ENCODE results near the gene NEK6.

The NEK6 gene

DNA sequence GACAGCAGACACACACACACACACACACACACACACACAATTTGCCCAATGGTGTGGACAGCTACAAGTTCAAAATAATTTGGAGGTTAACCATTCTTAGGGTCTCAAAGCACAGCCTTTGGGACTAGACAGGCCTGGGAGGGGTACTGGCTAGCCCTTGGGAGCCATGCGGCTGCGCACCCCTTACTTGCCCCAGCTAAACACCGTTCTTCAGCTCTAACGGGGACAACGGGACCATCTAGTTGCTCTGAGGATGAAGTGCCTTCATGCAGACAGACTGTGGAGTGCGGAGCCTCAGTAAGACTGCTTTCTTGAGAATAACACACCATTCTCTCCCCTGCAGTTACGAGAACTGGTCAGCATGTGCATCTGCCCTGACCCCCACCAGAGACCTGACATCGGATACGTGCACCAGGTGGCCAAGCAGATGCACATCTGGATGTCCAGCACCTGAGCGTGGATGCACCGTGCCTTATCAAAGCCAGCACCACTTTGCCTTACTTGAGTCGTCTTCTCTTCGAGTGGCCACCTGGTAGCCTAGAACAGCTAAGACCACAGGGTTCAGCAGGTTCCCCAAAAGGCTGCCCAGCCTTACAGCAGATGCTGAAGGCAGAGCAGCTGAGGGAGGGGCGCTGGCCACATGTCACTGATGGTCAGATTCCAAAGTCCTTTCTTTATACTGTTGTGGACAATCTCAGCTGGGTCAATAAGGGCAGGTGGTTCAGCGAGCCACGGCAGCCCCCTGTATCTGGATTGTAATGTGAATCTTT lies 92.9 kb downstream of the NEK6 start:
- H3K36me3 Mint-ChIP-seq (ENCODE audit: low read depth): peaks cover 35% of the 10 kb centered on the region
- H3K9me3 Mint-ChIP-seq: no peaks in the 10 kb centered on the region
- no peak for DNase-seq (ENCODE audit: low spot score)
- H3K4me1 Mint-ChIP-seq (ENCODE audit: low read depth): peaks cover 3% of the 10 kb centered on the region
- no peaks in the 10 kb centered on the region for H3K27me3 Mint-ChIP-seq (ENCODE audit: low read depth)
- no peak overlapping the region for H3K4me3 Mint-ChIP-seq
- no peak overlapping the region for H3K27ac Mint-ChIP-seq

DNA sequence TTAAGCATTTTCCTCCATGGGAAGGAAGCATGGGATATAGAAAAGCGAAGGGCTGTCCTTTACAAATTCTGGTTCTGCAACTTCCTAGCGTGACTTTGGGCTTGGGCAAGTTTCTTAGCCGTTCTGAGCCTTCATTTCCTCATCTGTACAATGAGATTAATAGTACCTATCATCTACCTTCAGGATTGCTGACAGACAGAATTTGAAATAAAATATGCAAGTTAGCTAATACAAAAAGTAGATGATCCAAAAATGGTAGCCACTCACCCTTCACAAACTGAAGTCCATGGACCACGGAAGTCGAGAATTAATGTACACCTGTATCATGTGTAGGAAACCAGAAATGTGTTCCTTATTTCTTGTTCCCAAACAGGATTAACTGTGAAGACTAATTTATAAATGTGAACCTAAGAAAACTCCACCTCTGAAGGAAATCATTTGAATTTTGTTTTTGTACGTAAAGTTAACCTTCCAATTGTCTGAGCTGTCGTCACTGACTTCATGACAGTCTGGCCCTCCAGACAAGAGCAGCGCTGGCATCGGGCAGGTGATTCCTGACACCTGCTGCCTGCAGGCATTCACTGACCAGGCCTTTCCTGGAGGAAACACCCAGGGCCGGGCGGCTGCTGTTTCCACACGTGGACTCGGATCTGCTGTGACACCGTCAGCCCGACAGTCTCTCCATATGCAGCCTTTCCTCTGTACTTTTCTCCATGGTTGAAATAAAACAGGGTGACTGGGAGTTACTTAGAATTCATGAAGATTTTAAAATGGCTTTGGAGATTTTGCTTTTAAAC lies 94.1 kb downstream of the NEK6 start:
- H3K4me3 Mint-ChIP-seq: no peak overlapping the region
- DNase-seq (ENCODE audit: low spot score): no peak
- peaks cover 43% of the 10 kb centered on the region for H3K36me3 Mint-ChIP-seq (ENCODE audit: low read depth)
- peaks cover 6% of the 10 kb centered on the region for H3K4me1 Mint-ChIP-seq (ENCODE audit: low read depth)
- no peaks in the 10 kb centered on the region for H3K27me3 Mint-ChIP-seq (ENCODE audit: low read depth)
- H3K9me3 Mint-ChIP-seq: no peaks in the 10 kb centered on the region
- no peak overlapping the region for H3K27ac Mint-ChIP-seq

DNA sequence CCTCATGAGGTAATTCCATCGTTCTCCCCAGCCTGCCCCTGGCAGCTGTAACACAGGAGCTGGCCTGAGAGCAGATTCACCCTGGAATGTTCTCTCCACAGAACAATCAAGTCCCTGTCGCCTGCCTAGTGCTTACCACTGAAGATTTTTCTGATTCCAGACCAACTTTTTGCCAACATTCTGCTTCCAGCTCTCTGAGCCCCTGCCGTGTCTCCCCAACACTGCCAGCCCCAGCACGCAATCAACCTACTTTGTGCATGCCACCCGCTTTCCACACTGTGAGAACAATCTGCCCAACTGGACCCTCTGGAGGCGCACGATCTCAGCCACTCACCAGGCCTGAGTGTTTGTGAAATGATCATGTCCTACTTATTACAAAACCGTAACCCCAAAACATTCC lies 94.9 kb downstream of the NEK6 start:
- H3K4me1 Mint-ChIP-seq (ENCODE audit: low read depth): peaks cover 13% of the 10 kb centered on the region
- H3K36me3 Mint-ChIP-seq (ENCODE audit: low read depth): peaks cover 47% of the 10 kb centered on the region
- no peaks in the 10 kb centered on the region for H3K27me3 Mint-ChIP-seq (ENCODE audit: low read depth)
- peak overlapping the region; percentile 20 for H3K27ac Mint-ChIP-seq
- DNase-seq (ENCODE audit: low spot score): no peak
- no peak overlapping the region for H3K4me3 Mint-ChIP-seq
- H3K9me3 Mint-ChIP-seq: no peaks in the 10 kb centered on the region

- H3K27ac Mint-ChIP-seq: no peak overlapping the region
- no peak for DNase-seq (ENCODE audit: low spot score)
- no peak overlapping the region for H3K4me3 Mint-ChIP-seq
- no peaks in the 10 kb centered on the region for H3K27me3 Mint-ChIP-seq (ENCODE audit: low read depth)
- peaks cover 15% of the 10 kb centered on the region for H3K4me1 Mint-ChIP-seq (ENCODE audit: low read depth)
- no peaks in the 10 kb centered on the region for H3K9me3 Mint-ChIP-seq
- peaks cover 45% of the 10 kb centered on the region for H3K36me3 Mint-ChIP-seq (ENCODE audit: low read depth)
These were observed 95.5 kb downstream of the NEK6 start for GRCh38 chr9:124353166-124353768.

DNA sequence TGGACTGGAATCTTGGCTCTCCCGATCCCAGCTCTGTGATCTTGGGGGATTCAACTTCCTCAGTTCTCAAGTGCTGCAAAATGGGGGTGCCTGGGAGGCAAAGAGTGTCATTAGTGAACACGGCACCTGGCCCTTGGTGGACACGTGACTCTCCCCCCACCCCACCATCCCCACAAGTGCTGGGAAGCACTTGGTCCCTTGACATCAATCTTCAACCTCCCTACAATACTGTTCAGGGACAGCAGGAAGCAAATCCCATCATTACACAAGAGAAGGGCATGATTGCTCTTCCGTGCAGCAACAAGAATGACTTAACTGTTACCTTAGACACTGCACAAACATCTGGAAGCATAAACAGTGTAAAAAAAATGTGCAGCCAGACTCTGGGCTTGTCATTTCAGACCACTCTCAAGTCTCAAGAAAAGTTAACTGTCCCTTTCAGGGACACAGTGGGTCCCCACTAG lies 96.1 kb downstream of the NEK6 start:
- Mint-ChIP-seq H3K9me3 (no peaks in the 10 kb centered on the region), H3K27me3 (ENCODE audit: low read depth) (no peaks in the 10 kb centered on the region), H3K4me3 (no peak overlapping the region), H3K4me1 (ENCODE audit: low read depth) (peaks cover 20% of the 10 kb centered on the region), H3K36me3 (ENCODE audit: low read depth) (peaks cover 42% of the 10 kb centered on the region), H3K27ac (no peak overlapping the region)
- DNase-seq (ENCODE audit: low spot score): no peak

DNA sequence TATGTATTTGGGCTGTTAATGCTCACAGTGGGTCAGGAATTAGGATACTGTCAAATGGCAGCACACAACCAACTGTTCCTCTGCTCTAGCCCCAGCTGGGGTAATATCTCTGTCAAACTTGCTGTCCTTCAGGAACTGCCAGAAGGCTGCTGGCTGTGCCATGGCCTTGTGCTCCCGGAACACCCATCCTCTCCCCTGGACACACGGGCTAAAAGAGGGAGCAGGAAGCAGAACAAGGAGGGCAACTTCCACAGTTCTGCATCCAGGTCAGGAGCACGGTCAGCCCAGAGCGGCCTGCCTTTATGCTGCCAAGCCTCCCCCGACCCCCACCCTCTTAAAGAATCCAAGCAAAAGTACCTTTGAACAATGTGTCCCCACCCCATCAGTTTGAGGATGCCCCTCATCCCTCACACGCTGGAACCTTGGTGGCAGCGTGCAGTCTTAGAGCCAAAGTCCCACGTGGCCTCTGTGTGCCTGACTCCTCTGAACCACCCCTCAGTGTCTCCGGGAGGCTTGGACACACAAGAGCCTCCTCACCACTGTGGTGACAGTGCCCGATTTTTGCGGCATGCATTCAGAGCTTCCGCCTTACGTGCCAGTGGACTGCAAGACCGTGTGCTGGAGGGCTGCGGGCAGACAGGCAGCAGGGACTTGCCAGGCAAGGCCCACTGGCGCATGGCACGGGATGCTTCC lies 96.7 kb downstream of the NEK6 start:
- Mint-ChIP-seq H3K4me1 (ENCODE audit: low read depth) (peaks cover 21% of the 10 kb centered on the region), H3K9me3 (no peaks in the 10 kb centered on the region), H3K27ac (peak overlapping the region; percentile 17), H3K4me3 (peak overlapping the region; percentile 29), H3K27me3 (ENCODE audit: low read depth) (no peaks in the 10 kb centered on the region), H3K36me3 (ENCODE audit: low read depth) (peaks cover 42% of the 10 kb centered on the region)
- DNase-seq (ENCODE audit: low spot score): no peak

DNA sequence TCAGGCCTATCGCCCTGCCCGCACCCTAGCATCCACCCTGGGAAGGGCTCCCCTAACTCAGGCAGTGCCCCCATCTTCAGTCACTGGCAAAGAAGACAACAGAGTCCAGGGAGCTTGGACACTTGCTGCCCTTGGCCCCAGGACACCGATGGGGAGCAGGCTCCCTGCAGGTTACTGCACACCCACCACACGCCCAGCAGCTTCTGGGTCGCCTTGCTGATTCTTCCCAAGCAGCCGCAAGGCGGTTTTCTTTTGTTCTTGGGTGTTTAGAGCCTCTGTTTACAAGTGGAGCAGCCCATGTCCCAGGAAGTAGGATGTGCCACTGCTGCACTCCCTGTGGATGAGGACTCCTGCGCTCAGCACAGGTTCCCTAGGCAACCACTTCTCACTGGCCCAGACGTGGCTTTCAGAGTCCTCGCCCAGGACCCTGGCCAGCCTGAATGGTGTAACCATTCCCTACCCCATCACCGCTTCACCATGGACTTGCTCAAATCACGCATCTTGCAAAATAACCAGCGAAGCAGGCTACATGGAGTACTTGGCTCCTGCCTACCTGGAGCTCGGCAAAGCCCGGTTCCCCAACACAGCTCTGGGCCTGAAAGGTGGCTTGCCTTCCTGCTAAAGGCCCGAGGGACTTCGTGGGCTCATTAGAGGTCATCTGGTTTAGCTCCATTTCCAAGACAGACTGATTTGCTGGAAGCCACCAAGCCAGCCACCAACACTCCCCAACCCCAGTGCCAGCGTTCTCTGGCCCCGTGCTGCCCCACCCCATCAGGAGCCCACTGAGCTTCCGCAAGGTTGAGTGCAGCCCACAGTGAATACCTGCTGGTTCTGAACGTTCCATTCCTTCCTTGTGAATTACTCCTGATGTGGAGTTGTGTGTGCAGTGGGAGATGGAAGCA lies 97.5 kb downstream of the NEK6 start:
- Mint-ChIP-seq H3K27ac (no peak overlapping the region), H3K36me3 (ENCODE audit: low read depth) (peaks cover 45% of the 10 kb centered on the region), H3K27me3 (ENCODE audit: low read depth) (no peaks in the 10 kb centered on the region), H3K4me3 (peak overlapping the region; percentile 48), H3K4me1 (ENCODE audit: low read depth) (peaks cover 25% of the 10 kb centered on the region), H3K9me3 (no peaks in the 10 kb centered on the region)
- DNase-seq (ENCODE audit: low spot score): no peak

GRCh38 chr9:124355941-124356744 lies 98.4 kb downstream of the NEK6 start:
- H3K27ac Mint-ChIP-seq: peak overlapping the region; percentile 38
- H3K4me3 Mint-ChIP-seq: peak overlapping the region; percentile 48
- peaks cover 25% of the 10 kb centered on the region for H3K4me1 Mint-ChIP-seq (ENCODE audit: low read depth)
- peaks cover 44% of the 10 kb centered on the region for H3K36me3 Mint-ChIP-seq (ENCODE audit: low read depth)
- H3K27me3 Mint-ChIP-seq (ENCODE audit: low read depth): no peaks in the 10 kb centered on the region
- H3K9me3 Mint-ChIP-seq: no peaks in the 10 kb centered on the region
- no peak for DNase-seq (ENCODE audit: low spot score)

DNA sequence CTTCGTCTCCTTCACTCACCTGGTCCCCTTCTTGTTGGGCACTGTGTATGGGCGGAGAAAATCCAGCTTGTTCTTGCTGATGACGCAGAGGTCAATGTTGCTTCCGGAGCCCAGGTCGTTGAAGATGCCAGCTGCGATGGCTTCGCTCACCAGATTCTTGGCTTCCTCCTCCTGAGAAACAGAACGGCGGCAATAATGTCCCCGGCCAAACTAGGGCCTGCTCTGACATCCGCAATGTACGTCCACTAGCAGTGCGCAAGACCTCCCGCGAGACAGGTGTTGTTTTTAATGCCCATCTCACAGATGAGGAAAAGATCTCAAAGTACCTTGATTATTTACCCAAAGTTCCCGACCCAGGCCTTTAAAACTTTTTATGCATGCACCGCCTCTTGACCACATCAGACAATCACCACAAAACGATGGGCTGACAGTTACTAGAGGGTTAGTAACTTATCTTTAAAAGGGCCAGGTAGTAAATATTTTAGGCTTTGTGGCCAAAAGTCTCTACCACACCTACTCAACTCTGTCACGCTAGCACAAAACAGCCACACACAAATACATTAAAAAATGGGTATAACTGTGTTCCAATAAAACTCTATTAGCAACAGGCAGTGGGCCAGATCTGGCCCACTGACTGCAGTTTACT lies 99.1 kb downstream of the NEK6 start:
- Mint-ChIP-seq H3K4me3 (peak overlapping the region; percentile 48), H3K4me1 (ENCODE audit: low read depth) (peaks cover 25% of the 10 kb centered on the region), H3K27ac (peak overlapping the region; percentile 61), H3K36me3 (ENCODE audit: low read depth) (peaks cover 36% of the 10 kb centered on the region), H3K27me3 (ENCODE audit: low read depth) (no peaks in the 10 kb centered on the region), H3K9me3 (no peaks in the 10 kb centered on the region)
- no peak for DNase-seq (ENCODE audit: low spot score)

DNA sequence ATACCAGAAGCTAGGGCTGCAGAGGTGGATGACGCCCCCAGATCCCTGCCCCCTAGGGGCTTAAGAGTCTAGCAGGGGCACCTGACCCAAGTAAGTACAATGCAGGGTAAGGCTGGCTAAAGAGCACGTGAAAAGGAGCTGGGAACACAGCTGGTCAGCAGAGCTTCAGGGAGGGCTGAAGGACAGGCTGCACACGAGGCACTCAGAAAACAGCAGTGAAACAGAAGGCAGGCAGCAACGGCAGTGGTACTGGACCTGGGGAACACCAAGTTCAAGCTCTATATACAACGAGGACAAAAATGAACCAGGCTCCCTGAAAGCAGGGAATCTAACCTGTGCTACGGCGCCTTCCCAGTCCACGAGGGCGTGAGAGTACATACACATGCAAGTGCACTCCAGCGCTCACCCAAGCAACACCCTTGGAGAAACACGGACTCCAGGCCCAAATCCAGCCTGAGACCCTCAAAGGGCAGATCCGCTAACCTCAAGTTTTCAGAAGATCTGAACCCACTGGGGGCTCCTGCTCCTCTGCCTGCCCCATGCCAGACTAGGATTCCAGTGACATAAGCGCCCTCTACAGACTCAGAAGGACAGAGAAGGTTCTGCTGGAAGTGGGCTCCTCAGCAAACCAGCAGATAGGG lies 100.1 kb downstream of the NEK6 start:
- H3K4me1 Mint-ChIP-seq (ENCODE audit: low read depth): peaks cover 25% of the 10 kb centered on the region
- H3K9me3 Mint-ChIP-seq: no peaks in the 10 kb centered on the region
- H3K27me3 Mint-ChIP-seq (ENCODE audit: low read depth): no peaks in the 10 kb centered on the region
- H3K27ac Mint-ChIP-seq: peak overlapping the region; percentile 61
- peak overlapping the region; percentile 48 for H3K4me3 Mint-ChIP-seq
- no peak for DNase-seq (ENCODE audit: low spot score)
- peaks cover 27% of the 10 kb centered on the region for H3K36me3 Mint-ChIP-seq (ENCODE audit: low read depth)

- Mint-ChIP-seq H3K27me3 (ENCODE audit: low read depth) (no peaks in the 10 kb centered on the region), H3K27ac (no peak overlapping the region), H3K36me3 (ENCODE audit: low read depth) (peaks cover 26% of the 10 kb centered on the region), H3K9me3 (no peaks in the 10 kb centered on the region), H3K4me1 (ENCODE audit: low read depth) (peaks cover 25% of the 10 kb centered on the region), H3K4me3 (no peak overlapping the region)
- DNase-seq (ENCODE audit: low spot score): no peak
These were observed 100.9 kb downstream of the NEK6 start for GRCh38 chr9:124358631-124359030.

- no peak for DNase-seq (ENCODE audit: low spot score)
- Mint-ChIP-seq H3K4me1 (ENCODE audit: low read depth) (peaks cover 24% of the 10 kb centered on the region), H3K27ac (no peak overlapping the region), H3K27me3 (ENCODE audit: low read depth) (no peaks in the 10 kb centered on the region), H3K36me3 (ENCODE audit: low read depth) (peaks cover 20% of the 10 kb centered on the region), H3K9me3 (no peaks in the 10 kb centered on the region), H3K4me3 (no peak overlapping the region)
These were observed 101.7 kb downstream of the NEK6 start for GRCh38 chr9:124359426-124359825.
